Parathyroid adenoma (tissue), 2 donors: ENCODE results near the gene SPEG.

Source experiments
- H2AFZ ChIP-seq: fragments of 300-600 bp; sonication (generic); one replicate; pipeline ENCODE4 v1.7.0; 2017; ENCODE audit warnings: antibody characterized with exemption, mild to moderate bottlenecking
- H3K27ac ChIP-seq: fragments of 300-600 bp; sonication (generic); one replicate; pipeline ENCODE4 v1.7.0; 2017
- H3K27me3 ChIP-seq: fragments of 300-600 bp; sonication (generic); one replicate; pipeline ENCODE4 v1.7.0; 2017; ENCODE audit warnings: low read length; ENCODE audit not compliant: control insufficient read depth, insufficient read depth
- H3K36me3 ChIP-seq: fragments of 300-600 bp; sonication (generic); one replicate; pipeline ENCODE4 v1.7.0; 2017; ENCODE audit warnings: low read length; ENCODE audit not compliant: control insufficient read depth, insufficient read depth
- H3K4me1 ChIP-seq: fragments of 300-600 bp; sonication (generic); one replicate; pipeline ENCODE4 v1.7.0; 2017; ENCODE audit warnings: control low read depth
- H3K4me2 ChIP-seq: fragments of 300-600 bp; sonication (generic); one replicate; pipeline ENCODE4 v1.7.0; 2017; ENCODE audit warnings: low read length
- H3K4me3 ChIP-seq: fragments of 300-600 bp; sonication (generic); one replicate; pipeline ENCODE4 v1.7.0; 2017; ENCODE audit warnings: low read depth, low read length
- H3K79me2 ChIP-seq: fragments of 300-600 bp; sonication (generic); one replicate; pipeline ENCODE4 v1.7.0; 2017; ENCODE audit warnings: control low read depth
- H3K9ac ChIP-seq: fragments of 300-600 bp; sonication (generic); one replicate; pipeline ENCODE4 v1.7.0; 2017; ENCODE audit warnings: mild to moderate bottlenecking
- H3K9me3 ChIP-seq: fragments of 300-600 bp; sonication (generic); one replicate; pipeline ENCODE4 v1.7.0; 2017; ENCODE audit warnings: low read length; ENCODE audit not compliant: control insufficient read depth
- CTCF ChIP-seq: fragments of 300-600 bp; sonication (generic); IDR thresholded peaks from one replicate; pipeline ENCODE4 v1.7.0; 2017; ENCODE audit warnings: antibody characterized with exemption, mild to moderate bottlenecking
- donor health status: primary hyperparathyroidism.

SPEG gene

GRCh38 chr2:219540784-219541504, 106.3 kb downstream of the SPEG start:
- Histone ChIP-seq H3K4me2 (no peak overlapping the region), H3K79me2 (peaks cover 12% of the 10 kb centered on the region), H3K27me3 (no peaks in the 10 kb centered on the region), H3K4me3 (no peak overlapping the region), H3K27ac (no peak overlapping the region), H2AFZ (peak overlapping the region; percentile 36), H3K9me3 (no peaks in the 10 kb centered on the region), H3K4me1 (peaks cover 24% of the 10 kb centered on the region), H3K9ac (no peak overlapping the region), H3K36me3 (no peaks in the 10 kb centered on the region)
- no peak for TF ChIP-seq CTCF

- Histone ChIP-seq H3K4me1 (peaks cover 24% of the 10 kb centered on the region), H2AFZ (peak overlapping the region; percentile 36), H3K9ac (no peak overlapping the region), H3K27me3 (no peaks in the 10 kb centered on the region), H3K36me3 (no peaks in the 10 kb centered on the region), H3K9me3 (no peaks in the 10 kb centered on the region), H3K79me2 (peaks cover 12% of the 10 kb centered on the region), H3K4me3 (peak overlapping the region; percentile 72), H3K4me2 (peak overlapping the region; percentile 91), H3K27ac (peak overlapping the region; percentile 25)
- TF ChIP-seq CTCF: peak; percentile 96
Observed at GRCh38 chr2:219541611-219542180, 107.1 kb downstream of the SPEG start.

GRCh38 chr2:219542931-219543595, 108.4 kb downstream of the SPEG start:
- H3K27me3 ChIP-seq: no peaks in the 10 kb centered on the region
- no peaks in the 10 kb centered on the region for H3K9me3 ChIP-seq
- H3K27ac ChIP-seq: peak overlapping the region; percentile 91
- peaks cover 24% of the 10 kb centered on the region for H3K4me1 ChIP-seq
- peak overlapping the region; percentile 91 for H3K4me2 ChIP-seq
- no peak for TF ChIP-seq CTCF
- peak overlapping the region; percentile 89 for H3K9ac ChIP-seq
- H2AFZ ChIP-seq: peak overlapping the region; percentile 99
- peaks cover 5% of the 10 kb centered on the region for H3K79me2 ChIP-seq
- H3K4me3 ChIP-seq: peak overlapping the region; percentile 72
- no peaks in the 10 kb centered on the region for H3K36me3 ChIP-seq

GRCh38 chr2:219543596-219544358, 109.1 kb downstream of the SPEG start, which contains the start of the genes CHPF and TMEM198:
Gene CHPF, minus strand, starts transcription at chr2:219543809. Its CDS starts 271 bp downstream, at chr2:219543538.
Gene TMEM198, plus strand, starts transcription at chr2:219544028. Its CDS starts 700 bp downstream, at chr2:219544728.
- Histone ChIP-seq H3K36me3 (no peaks in the 10 kb centered on the region), H2AFZ (peak within 1 kb of the TSS; percentile 99), H3K4me2 (peak within 1 kb of the TSS; percentile 91), H3K27me3 (no peaks in the 10 kb centered on the region), H3K4me3 (peak within 1 kb of the TSS; percentile 72), H3K9me3 (no peaks in the 10 kb centered on the region), H3K79me2 (peaks cover 5% of the 10 kb centered on the region), H3K9ac (peak within 1 kb of the TSS; percentile 89), H3K27ac (peak within 1 kb of the TSS; percentile 91), H3K4me1 (peaks cover 24% of the 10 kb centered on the region)
- no peak for TF ChIP-seq CTCF
